DLD1 (cell line): Measurements from ENCODE around the gene TESMIN.

Source experiments
- in situ Hi-C: cut with HindIII; loops from 2 replicates; pipeline ENCODE4 v1.10.0; 2017; ENCODE audit warnings: low sequenced_read_pairs

The TESMIN gene

GRCh38 chr11:68685656-68686380 is 65.5 kb downstream of the TESMIN start:
- in situ Hi-C loops, result no loop called here

- in situ Hi-C loops, result no loop called here
Observed at GRCh38 chr11:68684385-68685356, 66.6 kb downstream of the TESMIN start, which contains the start of gene GAL. Gene GAL (plus strand): TSS chr11:68684544. CDS start chr11:68684924, 380 bp downstream.

- in situ Hi-C loops, result no loop called here
Observed at GRCh38 chr11:68683536-68684384, 67.6 kb downstream of the TESMIN start.

- in situ Hi-C loops, result no loop called here
Observed at GRCh38 chr11:68683121-68683520, 68.2 kb downstream of the TESMIN start.

GRCh38 chr11:68682531-68682961 is 68.8 kb downstream of the TESMIN start:
- in situ Hi-C loops, result no loop called here

GRCh38 chr11:68680541-68681231 is 70.6 kb downstream of the TESMIN start:
- in situ Hi-C loops, result no loop called here

GRCh38 chr11:68678031-68678441 is 73.3 kb downstream of the TESMIN start:
- in situ Hi-C loops, result no loop called here

GRCh38 chr11:68677432-68677831 is 73.9 kb downstream of the TESMIN start:
- in situ Hi-C loops, result no loop called here

- in situ Hi-C loops, result no loop called here
Observed at GRCh38 chr11:68674461-68674860, 76.9 kb downstream of the TESMIN start.

GRCh38 chr11:68673991-68674390 is 77.3 kb downstream of the TESMIN start:
- in situ Hi-C loops, result no loop called here

GRCh38 chr11:68673306-68673945 is 77.9 kb downstream of the TESMIN start:
- in situ Hi-C loops, result no loop called here

GRCh38 chr11:68670208-68670992 is 80.9 kb downstream of the TESMIN start:
- in situ Hi-C loops, result no loop called here

- in situ Hi-C loops, result no loop called here
Observed at GRCh38 chr11:68669301-68670090, 81.8 kb downstream of the TESMIN start.

GRCh38 chr11:68667511-68668500 is 83.5 kb downstream of the TESMIN start:
- in situ Hi-C loops, result no loop called here

GRCh38 chr11:68666849-68667248 is 84.5 kb downstream of the TESMIN start:
- in situ Hi-C loops, result no loop called here

GRCh38 chr11:68665436-68665835 is 85.9 kb downstream of the TESMIN start:
- in situ Hi-C loops, result no loop called here

GRCh38 chr11:68664906-68665305 is 86.4 kb downstream of the TESMIN start:
- in situ Hi-C loops, result no loop called here
